ENCODE measurements around the gene FHAD1. TPM values are rescaled to one million over a fixed set of nuclear protein-coding genes. Genes with fewer than 3 reads are reported as not detected.

The FHAD1 gene
- total RNA-seq, 1 experiment from 2014 or later: 0.47 TPM

- H3K27me3 ChIP-seq (replicated peaks): no peaks in the 10 kb centered on the region
- no peaks in the 10 kb centered on the region for H3K9me3 ChIP-seq (replicated peaks)
- no peak for DNase-seq (ENCODE audit: low read depth in 1 of 2, low spot score in 2 of 2)
- H3K4me3 ChIP-seq: no peak overlapping the region
- no peaks in the 10 kb centered on the region for H3K4me1 ChIP-seq (replicated peaks)
- H3K36me3 ChIP-seq: peaks cover 6% of the 10 kb centered on the region; the same call in 1 of the 2 replicates
- no peak overlapping the region for H3K27ac ChIP-seq
These were observed 35.6 kb upstream of the FHAD1 start for GRCh38 chr1:15211424-15211823.

DNA sequence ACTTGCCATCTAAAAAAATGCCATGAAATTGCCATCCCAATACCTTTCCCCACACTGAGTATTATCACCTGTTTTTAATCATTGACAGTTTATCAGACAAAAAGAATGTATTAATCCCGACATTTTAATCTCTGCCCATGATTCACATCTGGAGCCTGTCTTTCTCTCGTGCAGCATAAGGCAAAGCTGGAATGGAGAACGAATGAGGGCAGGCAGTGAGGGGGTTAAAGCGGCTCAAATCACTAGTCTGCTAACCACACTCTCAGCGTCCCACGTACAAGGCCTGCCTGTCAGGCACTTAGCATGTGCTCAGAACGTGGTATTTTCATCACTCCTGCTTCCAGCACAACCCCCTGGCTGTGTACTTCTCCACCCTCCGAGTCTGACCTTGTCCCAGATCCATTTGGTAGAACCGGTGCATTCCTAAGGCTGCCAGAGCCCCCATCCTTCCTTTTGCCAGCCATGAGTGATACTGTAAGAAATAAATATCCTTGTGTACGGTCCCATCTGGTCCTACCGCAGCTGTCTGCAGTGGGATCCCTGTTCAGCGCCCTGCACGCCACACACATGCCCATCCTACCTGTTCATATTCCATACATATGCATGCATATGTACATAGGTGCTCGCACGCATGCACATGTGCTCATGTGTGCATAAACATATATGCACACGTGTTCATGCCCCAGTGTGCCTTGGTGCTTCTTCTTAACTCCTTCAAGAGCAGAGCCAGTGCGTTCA is 34.6 kb upstream of the FHAD1 start:
- H3K4me3 ChIP-seq: no peak overlapping the region
- no peaks in the 10 kb centered on the region for H3K9me3 ChIP-seq (replicated peaks)
- peaks cover 6% of the 10 kb centered on the region; the same call in 1 of the 2 replicates for H3K36me3 ChIP-seq
- no peaks in the 10 kb centered on the region for H3K27me3 ChIP-seq (replicated peaks)
- DNase-seq (ENCODE audit: low read depth in 1 of 2, low spot score in 2 of 2): no peak
- no peak overlapping the region for H3K27ac ChIP-seq
- H3K4me1 ChIP-seq (replicated peaks): no peaks in the 10 kb centered on the region

DNA sequence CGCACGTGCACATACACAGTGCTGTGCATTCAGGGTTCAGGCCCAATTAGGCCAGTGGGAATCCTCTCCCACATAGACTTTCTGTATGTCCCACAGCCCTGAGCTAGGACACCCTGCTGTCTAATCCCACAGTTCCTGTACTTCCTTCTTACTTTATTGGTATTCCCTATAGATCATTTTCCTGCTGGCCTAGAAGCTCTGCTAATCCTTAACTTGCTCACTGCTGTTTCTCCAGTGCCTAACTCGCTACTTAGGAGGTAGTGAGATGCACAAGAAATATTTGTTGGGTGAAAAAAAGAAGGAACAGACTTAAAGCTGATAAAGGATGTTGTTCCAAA is 34.1 kb upstream of the FHAD1 start:
- Histone ChIP-seq H3K4me1 (replicated peaks) (no peaks in the 10 kb centered on the region), H3K9me3 (replicated peaks) (no peaks in the 10 kb centered on the region), H3K27ac (no peak overlapping the region), H3K4me3 (no peak overlapping the region), H3K27me3 (replicated peaks) (no peaks in the 10 kb centered on the region), H3K36me3 (peaks cover 6% of the 10 kb centered on the region; the same call in 1 of the 2 replicates)
- DNase-seq (ENCODE audit: low read depth in 1 of 2, low spot score in 2 of 2): no peak

- H3K27me3 ChIP-seq (replicated peaks): no peaks in the 10 kb centered on the region
- peaks cover 6% of the 10 kb centered on the region; the same call in 1 of the 2 replicates for H3K36me3 ChIP-seq
- no peaks in the 10 kb centered on the region for H3K9me3 ChIP-seq (replicated peaks)
- DNase-seq (ENCODE audit: low read depth in 1 of 2, low spot score in 2 of 2): no peak
- no peak overlapping the region for H3K27ac ChIP-seq
- no peaks in the 10 kb centered on the region for H3K4me1 ChIP-seq (replicated peaks)
- no peak overlapping the region for H3K4me3 ChIP-seq
These were observed 33.6 kb upstream of the FHAD1 start for GRCh38 chr1:15213341-15213821.

DNA sequence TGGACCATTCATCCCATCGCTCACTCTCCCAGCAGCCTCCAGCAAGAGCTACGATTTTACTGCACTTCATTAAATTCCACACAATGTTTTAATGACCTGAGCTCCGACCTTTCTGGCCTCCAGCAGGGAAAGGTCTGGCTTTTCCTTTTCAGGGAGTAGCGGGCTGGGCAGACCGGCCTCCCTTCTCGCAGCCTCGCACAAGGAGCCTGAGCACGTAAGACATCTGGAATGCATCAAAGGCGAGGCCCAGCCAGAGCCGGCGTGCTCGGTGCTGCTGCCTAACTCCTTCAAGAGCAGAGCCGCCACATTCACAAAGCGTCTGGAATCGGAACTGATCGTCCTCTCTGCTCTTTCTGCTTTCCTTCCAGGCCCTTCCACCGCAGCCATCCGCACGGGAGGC is 32.5 kb upstream of the FHAD1 start:
- DNase-seq (ENCODE audit: low read depth in 1 of 2, low spot score in 2 of 2): no peak
- H3K4me1 ChIP-seq (replicated peaks): no peaks in the 10 kb centered on the region
- H3K36me3 ChIP-seq: peaks cover 6% of the 10 kb centered on the region; the same call in 1 of the 2 replicates
- H3K27me3 ChIP-seq (replicated peaks): no peaks in the 10 kb centered on the region
- no peak overlapping the region for H3K4me3 ChIP-seq
- H3K27ac ChIP-seq: no peak overlapping the region
- no peaks in the 10 kb centered on the region for H3K9me3 ChIP-seq (replicated peaks)

GRCh38 chr1:15215116-15215515 is 31.9 kb upstream of the FHAD1 start:
- DNase-seq (ENCODE audit: low read depth in 1 of 2, low spot score in 2 of 2): no peak
- Histone ChIP-seq H3K27me3 (replicated peaks) (no peaks in the 10 kb centered on the region), H3K4me1 (replicated peaks) (no peaks in the 10 kb centered on the region), H3K9me3 (replicated peaks) (no peaks in the 10 kb centered on the region), H3K36me3 (peaks cover 6% of the 10 kb centered on the region; the same call in 1 of the 2 replicates), H3K4me3 (no peak overlapping the region), H3K27ac (no peak overlapping the region)

GRCh38 chr1:15217654-15218053 is 29.4 kb upstream of the FHAD1 start:
- H3K4me3 ChIP-seq: no peak overlapping the region
- H3K36me3 ChIP-seq: peaks cover 10% of the 10 kb centered on the region
- H3K4me1 ChIP-seq (replicated peaks): no peaks in the 10 kb centered on the region
- H3K9me3 ChIP-seq (replicated peaks): no peaks in the 10 kb centered on the region
- DNase-seq (ENCODE audit: low read depth in 1 of 2, low spot score in 2 of 2): no peak
- H3K27ac ChIP-seq: no peak overlapping the region
- H3K27me3 ChIP-seq (replicated peaks): no peaks in the 10 kb centered on the region

DNA sequence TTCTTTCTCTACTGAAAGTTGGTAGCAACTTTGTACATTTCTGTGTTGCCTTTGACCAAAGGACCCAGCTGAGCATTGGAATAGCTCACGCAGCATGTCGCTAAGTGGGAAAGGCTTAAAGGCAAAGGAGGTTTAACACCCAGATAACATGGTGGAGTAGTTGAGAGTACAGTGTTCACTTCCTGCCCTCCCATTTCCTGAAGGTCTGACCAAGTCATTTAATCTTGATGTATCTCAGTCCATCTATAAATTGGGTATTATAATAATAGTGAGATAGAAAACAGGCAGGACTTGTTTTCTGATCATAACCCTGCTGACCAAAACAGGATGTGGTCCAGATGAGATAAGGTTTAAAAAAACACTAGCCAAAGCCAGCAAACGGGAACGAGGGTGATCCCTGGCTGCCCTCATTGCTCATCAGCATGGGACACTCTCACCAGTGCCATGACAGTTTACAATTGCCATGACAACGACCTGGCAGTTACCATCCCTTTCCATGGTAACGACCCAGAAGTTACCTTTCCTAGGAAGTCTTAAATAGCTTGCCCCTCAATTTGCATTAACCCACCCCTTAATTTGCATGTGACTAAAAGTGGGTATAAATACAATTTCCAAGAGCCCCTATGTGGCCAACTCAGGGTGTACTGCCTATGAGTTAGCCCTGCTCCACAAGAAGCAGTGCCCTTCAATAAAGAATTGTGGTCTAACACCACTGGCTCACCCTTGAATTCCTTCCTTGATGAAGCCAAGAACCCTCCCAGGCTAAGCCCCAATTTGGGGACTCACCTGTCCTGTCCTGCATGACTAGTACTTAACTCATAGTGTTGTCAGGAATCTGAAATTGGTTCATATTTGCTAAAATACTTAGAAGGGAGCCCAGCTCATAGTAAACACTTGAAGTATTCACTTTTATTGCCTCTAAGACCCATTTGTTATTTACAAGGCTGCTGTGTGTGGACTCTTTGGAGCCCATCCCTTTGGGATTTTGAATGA is 28.4 kb upstream of the FHAD1 start:
- Histone ChIP-seq H3K27ac (no peak overlapping the region), H3K4me3 (no peak overlapping the region), H3K36me3 (peaks cover 10% of the 10 kb centered on the region), H3K9me3 (replicated peaks) (no peaks in the 10 kb centered on the region), H3K27me3 (replicated peaks) (no peaks in the 10 kb centered on the region), H3K4me1 (replicated peaks) (no peaks in the 10 kb centered on the region)
- DNase-seq (ENCODE audit: low read depth in 1 of 2, low spot score in 2 of 2): no peak

GRCh38 chr1:15219280-15220023 is 27.6 kb upstream of the FHAD1 start:
- Histone ChIP-seq H3K27ac (no peak overlapping the region), H3K36me3 (peaks cover 10% of the 10 kb centered on the region), H3K4me3 (no peak overlapping the region), H3K27me3 (replicated peaks) (no peaks in the 10 kb centered on the region), H3K4me1 (replicated peaks) (no peaks in the 10 kb centered on the region), H3K9me3 (replicated peaks) (no peaks in the 10 kb centered on the region)
- DNase-seq (ENCODE audit: low read depth in 1 of 2, low spot score in 2 of 2): no peak

- Histone ChIP-seq H3K27me3 (replicated peaks) (no peaks in the 10 kb centered on the region), H3K4me3 (no peak overlapping the region), H3K36me3 (peaks cover 8% of the 10 kb centered on the region), H3K9me3 (replicated peaks) (no peaks in the 10 kb centered on the region), H3K4me1 (replicated peaks) (no peaks in the 10 kb centered on the region), H3K27ac (no peak overlapping the region)
- no peak for DNase-seq (ENCODE audit: low read depth in 1 of 2, low spot score in 2 of 2)
These were observed 27.0 kb upstream of the FHAD1 start for GRCh38 chr1:15220024-15220392.

- no peaks in the 10 kb centered on the region for H3K9me3 ChIP-seq (replicated peaks)
- H3K4me1 ChIP-seq (replicated peaks): no peaks in the 10 kb centered on the region
- peaks cover 4% of the 10 kb centered on the region for H3K36me3 ChIP-seq
- H3K27me3 ChIP-seq (replicated peaks): no peaks in the 10 kb centered on the region
- no peak overlapping the region for H3K4me3 ChIP-seq
- no peak for DNase-seq (ENCODE audit: low read depth in 1 of 2, low spot score in 2 of 2)
- H3K27ac ChIP-seq: no peak overlapping the region
These were observed 26.1 kb upstream of the FHAD1 start for GRCh38 chr1:15220825-15221431.

GRCh38 chr1:15222653-15223303 is 24.2 kb upstream of the FHAD1 start:
- no peaks in the 10 kb centered on the region for H3K9me3 ChIP-seq (replicated peaks)
- no peak overlapping the region for H3K27ac ChIP-seq
- peaks cover 4% of the 10 kb centered on the region for H3K36me3 ChIP-seq
- no peak overlapping the region for H3K4me3 ChIP-seq
- H3K4me1 ChIP-seq (replicated peaks): no peaks in the 10 kb centered on the region
- DNase-seq (ENCODE audit: low read depth in 1 of 2, low spot score in 2 of 2): no peak
- no peaks in the 10 kb centered on the region for H3K27me3 ChIP-seq (replicated peaks)
